Measurements from ENCODE around the gene PLEKHM3.
A peak's percentile ranks its signal among the peaks of the same experiment; 100 is the strongest.

Gene PLEKHM3

DNA sequence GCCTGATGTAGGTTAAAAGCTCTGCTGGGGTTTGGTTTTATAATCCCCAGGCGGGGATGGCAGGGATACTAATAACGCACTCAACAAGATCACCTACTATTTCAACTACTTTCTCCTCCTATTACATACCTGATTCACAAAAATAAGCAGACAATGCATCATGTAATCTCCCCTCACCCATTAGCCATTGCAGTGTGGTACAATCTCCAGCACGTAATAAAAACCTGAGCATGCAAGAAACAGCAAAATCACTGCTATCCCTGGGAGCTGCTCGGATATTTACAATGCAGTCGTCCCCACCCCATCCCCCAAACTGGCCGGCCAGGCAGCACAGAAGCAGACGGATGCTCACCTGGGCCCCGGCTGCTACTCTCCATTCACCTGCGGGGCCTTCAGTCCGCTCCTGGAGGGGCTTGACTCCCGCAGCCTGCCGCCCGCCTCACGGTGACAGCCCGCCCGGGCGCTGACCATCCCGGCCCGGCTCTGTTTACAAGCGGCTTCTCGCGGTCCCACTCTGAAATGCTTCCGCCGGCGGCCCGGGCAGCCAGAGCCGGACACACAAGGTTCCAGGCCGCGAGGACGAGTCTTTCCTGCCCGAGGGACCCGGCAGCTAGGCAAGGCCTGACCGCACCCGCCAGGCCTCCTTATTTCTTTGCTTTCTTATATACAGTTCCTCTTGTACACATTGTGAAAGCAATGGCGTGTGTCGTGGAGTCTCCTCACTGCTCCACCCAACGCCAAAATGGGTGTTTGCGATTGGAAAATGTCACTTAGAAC is at the start of gene PLEKHM3:
Gene PLEKHM3 (minus strand): TSS at position 491 of the 777 bp plus-strand sequence. CDS start 23,888 bp downstream, outside the sequence.
- peak; percentile 65 to 75 for DNase-seq (ENCODE audit: low read depth in 2 of 2)

- no peak for DNase-seq (ENCODE audit: low read depth in 2 of 2)
Measured at GRCh38 chr2:208074610-208075356, 49.5 kb upstream of the PLEKHM3 start.

DNA sequence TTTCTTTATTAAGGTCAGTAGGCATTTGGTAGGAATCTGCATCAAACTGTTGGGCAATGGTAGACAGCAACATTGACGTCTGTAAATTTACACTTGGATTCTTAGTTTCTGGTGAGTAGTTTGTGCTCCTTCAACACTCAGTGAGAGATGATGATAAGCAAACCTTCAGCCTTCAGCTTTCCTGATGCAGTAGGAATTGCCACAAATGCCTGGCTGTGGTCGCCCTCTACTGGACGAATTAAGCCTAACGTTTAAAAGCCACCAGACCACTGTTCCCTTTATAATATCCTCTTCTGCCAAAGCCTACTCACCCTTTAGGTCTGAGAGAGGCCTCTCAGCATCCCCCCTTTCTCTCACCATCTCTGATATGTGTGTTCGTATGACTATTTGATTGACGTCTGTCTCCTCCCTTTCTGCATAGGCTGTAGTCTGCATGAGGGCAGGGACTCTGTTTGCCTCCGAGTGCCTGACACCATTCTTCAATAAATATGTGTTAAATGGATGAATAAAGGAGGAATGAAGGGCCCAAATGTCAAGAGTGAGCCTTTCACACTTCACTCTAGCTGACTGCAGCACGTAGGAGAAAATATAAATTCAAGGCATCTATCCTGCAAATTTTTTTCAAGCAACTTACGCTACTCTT is 47.0 kb upstream of the PLEKHM3 start:
- DNase-seq (ENCODE audit: low read depth in 2 of 2): peak; percentile 30 to 34

DNA sequence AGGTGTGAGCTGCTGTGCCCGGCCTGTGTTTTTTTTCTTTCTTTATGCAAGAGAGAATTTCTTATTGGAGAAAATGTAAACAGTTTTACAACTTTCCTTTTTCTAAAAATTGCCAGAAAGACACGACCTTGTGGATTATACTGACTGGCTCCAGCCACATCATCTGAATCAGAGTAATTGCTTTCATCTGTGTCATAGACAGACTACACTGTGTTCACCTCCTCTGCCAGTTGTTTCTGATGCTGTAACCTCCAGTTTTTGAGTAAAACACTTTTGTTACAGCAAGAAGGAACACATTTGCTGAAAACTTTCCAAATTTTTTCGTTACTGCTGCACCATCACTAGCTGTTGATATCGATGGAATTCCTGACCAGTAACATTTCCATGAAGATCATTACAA is 43.9 kb upstream of the PLEKHM3 start:
- DNase-seq (ENCODE audit: low read depth in 2 of 2): no peak

DNA sequence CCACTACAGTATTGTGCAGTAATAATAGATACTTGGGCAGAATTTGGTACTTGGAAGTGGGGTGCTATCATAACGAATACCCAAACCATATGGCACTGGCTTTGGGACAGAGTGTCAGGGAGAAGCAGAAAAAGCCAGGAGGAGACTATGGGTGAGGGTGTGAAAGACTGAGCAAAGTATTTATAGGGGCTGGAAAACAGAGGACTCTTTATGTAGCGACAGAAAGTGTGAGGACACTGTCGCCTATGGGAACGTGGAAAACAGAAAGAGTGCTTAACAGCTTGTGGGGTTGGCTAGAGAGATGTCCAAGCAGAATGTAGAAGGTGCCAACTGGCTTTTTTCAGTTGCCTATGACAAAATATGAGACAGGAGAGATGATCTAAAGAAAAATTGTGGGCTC is 40.7 kb upstream of the PLEKHM3 start:
- no peak for DNase-seq (ENCODE audit: low read depth in 2 of 2)

GRCh38 chr2:208065476-208065875 is 40.1 kb upstream of the PLEKHM3 start:
- DNase-seq (ENCODE audit: low read depth in 2 of 2): no peak

GRCh38 chr2:208064220-208064961 is 39.1 kb upstream of the PLEKHM3 start:
- DNase-seq (ENCODE audit: low read depth in 2 of 2): no peak

- DNase-seq (ENCODE audit: low read depth in 2 of 2): no peak
Measured at GRCh38 chr2:208062961-208063360, 37.6 kb upstream of the PLEKHM3 start.

DNA sequence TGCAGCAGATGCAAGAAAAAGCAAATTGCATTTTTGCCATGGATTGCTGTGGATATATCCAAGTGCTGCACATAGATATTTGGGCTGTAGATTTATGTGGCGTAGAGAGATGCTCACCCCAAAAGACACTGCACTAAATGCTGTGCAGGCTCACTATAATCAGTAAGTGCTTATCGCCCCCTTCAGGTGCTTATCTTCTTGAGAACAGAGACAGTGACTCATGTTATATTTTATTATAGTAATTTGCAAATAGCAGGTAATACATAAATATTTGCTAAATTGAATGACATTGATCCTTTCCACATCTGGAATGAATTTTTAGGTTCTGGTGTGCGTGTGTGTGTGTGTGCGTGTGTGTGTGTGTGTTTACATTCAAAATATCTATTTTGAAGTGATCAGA is 36.8 kb upstream of the PLEKHM3 start:
- no peak for DNase-seq (ENCODE audit: low read depth in 2 of 2)

GRCh38 chr2:208057108-208057507 is 31.8 kb upstream of the PLEKHM3 start:
- DNase-seq (ENCODE audit: low read depth in 2 of 2): no peak

- DNase-seq (ENCODE audit: low read depth in 2 of 2): no peak
Measured at GRCh38 chr2:208049441-208049840, 24.1 kb upstream of the PLEKHM3 start.

DNA sequence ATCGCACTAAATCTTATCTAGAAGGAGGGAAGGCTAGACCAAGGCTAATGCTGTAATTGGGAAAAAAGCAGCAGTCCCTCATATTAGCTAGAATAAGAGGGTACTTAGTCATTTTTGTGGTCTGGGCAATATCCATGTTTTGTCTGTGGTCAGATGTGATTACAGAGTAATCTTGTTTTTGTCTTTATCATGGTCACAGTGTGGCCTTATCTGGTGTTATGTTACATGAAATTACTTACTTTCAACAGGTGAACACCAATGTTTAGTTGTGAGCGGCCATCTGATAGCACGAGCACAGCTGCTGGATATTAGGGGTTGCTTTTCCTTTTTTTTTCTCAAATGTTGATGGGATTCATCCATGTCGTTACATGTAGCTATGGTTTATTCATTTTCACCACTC is 23.7 kb upstream of the PLEKHM3 start:
- DNase-seq (ENCODE audit: low read depth in 2 of 2): no peak

DNA sequence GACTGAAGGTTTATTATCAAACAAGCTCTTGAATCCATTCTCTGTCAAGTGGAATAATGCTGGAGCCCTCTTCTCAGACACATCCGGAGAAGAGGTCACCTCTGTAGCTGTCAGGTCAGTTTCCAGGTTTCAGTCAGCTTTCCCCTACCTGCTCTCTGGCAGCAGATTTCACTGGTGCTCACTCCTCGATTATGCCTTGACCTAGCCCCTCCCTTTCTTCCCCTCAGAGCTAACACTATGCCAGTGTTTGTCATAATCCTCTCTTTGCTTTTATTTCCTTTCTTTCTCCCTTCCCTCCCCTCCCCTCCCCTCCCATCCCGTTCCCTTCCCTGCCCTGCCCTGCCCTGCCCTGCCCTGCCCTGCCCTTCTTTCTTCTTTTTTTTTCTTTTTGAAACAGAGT is 22.5 kb upstream of the PLEKHM3 start:
- DNase-seq (ENCODE audit: low read depth in 2 of 2): no peak

- DNase-seq (ENCODE audit: low read depth in 2 of 2): no peak
Measured at GRCh38 chr2:208046686-208047085, 21.4 kb upstream of the PLEKHM3 start.

DNA sequence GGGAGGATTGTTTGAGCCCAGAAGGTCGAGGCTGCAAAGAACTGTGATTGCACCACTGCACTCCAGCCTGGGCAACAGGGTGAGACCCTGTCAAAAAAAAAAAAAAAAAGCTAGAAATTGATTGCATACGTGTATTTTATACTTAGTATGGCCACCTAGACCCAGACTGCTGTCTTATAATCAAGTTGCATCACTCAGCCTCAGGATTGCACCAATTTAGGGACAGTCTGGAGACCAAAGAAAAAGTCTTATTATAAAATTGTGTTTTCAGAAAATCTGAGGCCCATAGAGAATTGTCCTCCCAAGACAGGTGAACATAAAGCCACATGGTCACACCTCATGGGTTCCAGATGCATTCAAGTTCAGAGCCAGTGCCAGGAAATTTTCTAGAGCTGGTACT is 17.1 kb upstream of the PLEKHM3 start:
- DNase-seq (ENCODE audit: low read depth in 2 of 2): no peak

DNA sequence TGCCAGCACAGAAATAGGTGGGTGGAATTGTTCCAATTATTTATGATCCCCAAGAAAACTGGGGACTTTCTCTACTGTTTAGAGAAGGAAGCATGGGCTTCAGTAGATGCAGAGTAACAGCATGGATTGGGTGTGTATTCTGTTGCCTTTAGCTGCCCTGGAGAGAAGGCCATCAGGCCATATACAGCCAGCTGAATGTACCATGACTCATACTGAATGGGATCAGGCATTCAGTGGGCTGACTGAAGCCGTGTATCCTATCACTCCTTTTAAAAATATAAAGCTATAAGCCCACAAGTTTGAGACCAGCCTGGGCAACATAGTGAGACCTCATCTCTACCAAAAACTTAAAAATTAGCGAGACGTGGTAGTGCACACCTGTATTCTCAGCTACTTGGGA is 16.7 kb upstream of the PLEKHM3 start:
- DNase-seq (ENCODE audit: low read depth in 2 of 2): no peak

- DNase-seq (ENCODE audit: low read depth in 2 of 2): peak; percentile 66 to 75
Measured at GRCh38 chr2:208040199-208041171, 15.2 kb upstream of the PLEKHM3 start.

GRCh38 chr2:208039376-208040110 is 14.2 kb upstream of the PLEKHM3 start:
- DNase-seq (ENCODE audit: low read depth in 2 of 2): no peak

DNA sequence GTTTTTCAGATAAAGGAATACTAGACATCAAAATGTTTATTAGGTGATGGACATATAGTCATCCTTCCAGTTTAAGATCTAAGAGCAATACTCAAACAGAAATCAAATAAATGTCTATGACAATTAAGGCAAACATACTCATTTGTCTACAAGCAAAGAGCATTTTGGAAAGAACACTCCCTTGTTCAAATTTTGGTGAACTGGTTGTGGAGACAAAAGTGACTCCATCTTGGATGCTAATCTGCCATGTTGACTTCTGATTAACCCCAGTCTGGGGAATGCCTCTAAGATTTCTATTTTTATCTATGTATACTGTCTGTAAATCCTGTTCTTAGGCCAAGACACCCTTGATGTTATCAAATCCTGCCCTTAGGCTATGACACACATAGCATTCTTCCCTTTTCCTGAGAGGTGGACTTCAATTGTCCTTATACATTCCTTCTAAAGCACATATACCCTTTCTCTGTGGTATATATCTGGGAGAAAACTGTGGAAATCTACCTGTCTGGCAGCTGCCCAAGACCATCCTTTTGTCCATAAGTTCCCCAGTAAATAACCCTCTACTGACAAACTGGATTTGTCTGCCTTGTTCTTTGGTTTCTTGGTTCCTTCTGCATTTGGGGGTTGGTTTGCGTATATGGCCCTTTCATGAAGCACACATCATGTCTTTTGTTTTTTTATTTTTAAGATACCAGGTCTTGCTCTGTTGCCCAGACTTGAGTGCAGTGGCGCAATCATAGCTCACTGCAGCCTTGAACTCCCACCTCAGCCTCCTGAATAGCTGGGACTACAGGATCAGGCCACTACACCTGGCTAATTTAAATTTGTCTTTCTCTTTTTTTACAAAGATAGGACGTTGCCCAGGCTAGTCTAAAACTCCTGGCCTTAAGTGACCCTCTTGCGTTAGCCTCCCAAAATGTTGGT is 12.5 kb upstream of the PLEKHM3 start:
- DNase-seq (ENCODE audit: low read depth in 2 of 2): no peak
